HG03520 (cell line): ENCODE data around the gene AAK1.

Experiments used
- ATAC-seq: cut with Tn5 transposase; IDR thresholded peaks from one replicate; pipeline ENCODE4 v1.9.1; 2021; ENCODE audit warnings: mild to moderate bottlenecking, moderate library complexity; ENCODE audit not compliant: unreplicated experiment

Gene AAK1

DNA sequence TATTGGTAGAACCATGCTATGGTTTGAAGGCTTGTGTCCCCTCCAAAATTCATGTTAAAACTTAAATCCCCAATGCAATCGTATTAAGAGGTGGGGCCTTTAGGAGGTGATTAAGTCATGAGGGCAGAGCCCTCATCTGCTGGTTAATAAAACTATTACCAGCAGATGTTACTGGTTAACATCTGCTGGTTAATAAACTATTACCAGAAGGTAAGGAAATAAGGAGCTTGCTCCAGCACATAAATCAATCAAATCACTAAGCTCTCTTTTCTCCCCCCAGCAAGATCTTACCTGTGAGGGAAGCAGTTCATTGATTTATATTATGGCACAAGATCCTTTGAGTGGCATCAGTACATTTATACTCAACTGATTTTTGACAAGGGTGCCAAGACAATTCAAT lies 96.9 kb downstream of the AAK1 start:
- no peak for ATAC-seq

DNA sequence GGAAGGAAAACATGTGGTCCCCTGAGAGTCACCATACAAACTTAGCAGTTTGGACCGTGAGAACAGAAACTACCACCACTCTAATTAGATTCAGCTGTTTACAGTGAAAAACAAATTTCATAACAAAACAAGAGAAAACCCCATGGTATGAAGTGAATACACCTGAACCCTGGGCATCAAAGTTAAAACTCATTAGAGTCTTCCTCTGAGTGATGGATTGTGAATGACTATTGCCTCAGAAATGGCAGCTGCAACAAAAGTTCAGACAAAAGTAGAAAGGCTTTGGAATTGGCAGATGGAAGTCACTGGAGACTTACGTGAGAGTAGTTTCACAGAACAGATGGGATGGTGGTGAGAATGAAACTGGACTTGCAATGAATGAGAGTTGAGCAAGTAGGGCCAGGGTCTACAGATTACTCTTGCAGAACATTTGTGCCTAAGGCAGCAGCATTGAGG lies 98.0 kb downstream of the AAK1 start:
- no peak for ATAC-seq

- ATAC-seq = no peak
These were observed 98.6 kb downstream of the AAK1 start for GRCh38 chr2:69544951-69545350.

DNA sequence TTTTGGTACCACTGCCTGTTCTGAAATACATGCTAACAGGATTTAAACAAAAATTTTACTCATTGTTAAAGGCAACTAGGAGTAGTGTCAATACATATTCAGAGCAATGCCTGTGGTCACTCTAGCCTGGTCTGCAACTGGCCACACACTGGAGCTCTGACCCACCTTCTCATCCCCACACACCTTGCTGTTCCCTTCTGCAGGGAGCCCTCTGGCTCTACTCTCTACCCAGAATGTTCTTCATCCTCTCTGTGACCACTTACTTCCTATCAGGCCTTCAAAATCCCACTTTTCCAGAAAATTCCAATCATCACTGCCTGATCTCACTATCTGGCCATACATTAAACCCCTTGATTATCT lies 104.0 kb downstream of the AAK1 start:
- no peak for ATAC-seq

DNA sequence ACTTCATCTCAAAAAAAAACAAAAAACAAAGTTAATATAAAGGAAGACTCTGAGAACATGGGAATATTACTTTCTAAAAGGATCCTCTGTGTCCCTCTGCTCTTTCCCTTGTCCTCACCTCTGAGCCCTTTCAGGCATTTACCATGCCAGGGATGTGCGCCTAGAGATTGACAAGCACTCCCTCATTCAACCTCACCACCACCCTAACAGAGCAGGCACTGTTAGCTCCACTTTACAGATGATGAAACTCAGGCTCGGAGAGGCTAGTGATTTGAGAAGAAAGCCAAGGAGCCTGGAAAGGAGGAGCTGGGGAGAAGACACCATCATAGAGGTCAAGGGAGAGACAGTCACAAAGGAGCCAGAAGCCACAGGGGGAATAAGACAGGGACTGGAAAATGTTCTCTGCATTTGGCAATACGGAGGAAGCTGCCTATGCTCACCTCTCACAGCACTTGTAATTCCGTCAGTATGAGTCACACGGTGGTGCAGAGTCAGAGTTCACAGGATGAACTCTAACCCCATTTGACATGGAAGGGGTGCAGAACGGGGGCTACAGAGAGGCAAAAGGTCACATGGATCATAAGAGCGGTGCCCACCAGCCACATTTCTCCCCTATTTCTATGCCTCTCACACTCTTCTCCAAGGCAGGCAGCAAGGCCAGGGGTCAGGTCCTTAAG lies 104.5 kb downstream of the AAK1 start:
- ATAC-seq = no peak

- no peak for ATAC-seq
These were observed 105.3 kb downstream of the AAK1 start for GRCh38 chr2:69538249-69538648.

DNA sequence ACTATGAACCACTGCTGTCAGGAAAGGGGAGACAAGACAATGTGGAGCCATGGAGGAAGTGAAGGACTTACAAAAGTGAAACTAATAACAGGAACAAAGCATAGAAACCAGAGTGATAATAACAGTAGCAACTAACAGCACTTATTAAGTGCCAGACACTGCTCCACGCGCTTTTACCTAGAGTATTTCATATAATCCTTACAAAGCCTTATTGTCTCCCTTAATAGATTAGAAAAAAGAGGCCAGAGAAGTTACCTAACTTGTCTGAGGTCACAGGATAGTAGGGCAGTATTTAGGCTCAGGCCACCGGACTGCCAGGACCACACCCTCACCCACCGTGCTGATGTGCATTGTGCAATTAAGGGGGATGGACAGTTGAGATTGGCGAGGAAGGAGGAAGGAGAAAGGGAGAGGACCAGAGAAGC lies 107.7 kb downstream of the AAK1 start:
- no peak for ATAC-seq

DNA sequence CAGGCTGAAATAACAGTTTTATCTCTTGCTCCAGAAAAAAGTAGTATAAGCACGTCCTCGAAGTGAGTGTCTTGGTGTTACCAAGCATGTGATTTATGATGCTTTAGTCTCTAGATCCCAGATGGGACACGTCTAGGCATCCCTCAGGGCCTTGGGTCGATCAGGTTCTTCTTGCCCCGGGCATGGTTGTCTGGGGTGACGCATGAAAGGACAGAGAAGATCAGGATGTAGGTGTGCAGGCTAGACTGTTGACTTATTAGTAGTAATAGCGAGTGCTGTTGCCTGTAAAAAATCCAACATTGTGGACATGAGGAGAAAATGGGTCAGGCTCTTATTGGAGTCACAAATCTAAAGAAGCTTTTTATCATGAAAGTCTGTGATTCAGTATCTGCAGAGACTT lies 112.4 kb downstream of the AAK1 start:
- ATAC-seq = no peak

GRCh38 chr2:69529480-69529879 lies 114.1 kb downstream of the AAK1 start:
- ATAC-seq = no peak

- no peak for ATAC-seq
These were observed 118.3 kb downstream of the AAK1 start for GRCh38 chr2:69525261-69525660.

DNA sequence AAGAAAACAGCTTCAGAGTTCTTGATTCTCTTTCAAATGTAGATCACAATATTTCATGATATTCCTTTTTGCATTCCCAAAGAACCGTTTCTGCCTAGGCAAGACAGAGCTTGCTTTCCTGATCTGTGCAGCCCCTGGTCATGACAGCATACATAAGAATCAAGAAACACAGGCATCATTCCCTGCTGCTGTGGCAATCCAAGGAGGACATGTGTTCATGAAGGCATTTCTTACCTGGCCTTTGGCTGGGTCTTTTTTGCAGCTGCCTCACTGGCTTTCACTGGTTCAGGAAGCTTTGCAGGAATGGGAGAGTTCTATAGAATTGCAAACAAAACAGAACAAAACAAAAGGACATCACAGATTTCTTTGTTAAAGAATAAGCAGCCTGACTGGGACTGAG lies 118.7 kb downstream of the AAK1 start:
- no peak for ATAC-seq

GRCh38 chr2:69521747-69522146 lies 121.8 kb downstream of the AAK1 start:
- no peak for ATAC-seq

DNA sequence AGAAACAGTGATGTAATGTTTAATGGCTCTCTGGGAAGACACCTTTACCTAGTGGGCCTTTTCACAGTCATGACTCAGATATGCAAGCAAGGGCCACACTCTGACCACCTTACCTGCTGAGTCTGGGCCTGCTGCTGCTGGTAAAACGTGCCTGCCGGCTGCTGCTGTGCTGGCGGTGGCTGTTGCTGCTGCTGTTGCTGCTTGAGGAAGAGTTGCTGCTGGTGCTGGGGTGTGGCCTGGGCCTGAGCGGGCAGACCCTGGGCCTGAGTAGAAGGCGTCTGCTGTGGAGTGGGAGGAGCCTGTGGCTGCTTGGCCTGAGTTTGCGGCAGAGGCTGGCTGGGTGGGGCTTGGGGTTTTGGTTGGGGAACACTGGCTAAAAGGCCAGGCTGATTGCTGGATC lies 124.7 kb downstream of the AAK1 start:
- ATAC-seq = no peak

GRCh38 chr2:69517410-69517809 lies 126.1 kb downstream of the AAK1 start:
- ATAC-seq = no peak

DNA sequence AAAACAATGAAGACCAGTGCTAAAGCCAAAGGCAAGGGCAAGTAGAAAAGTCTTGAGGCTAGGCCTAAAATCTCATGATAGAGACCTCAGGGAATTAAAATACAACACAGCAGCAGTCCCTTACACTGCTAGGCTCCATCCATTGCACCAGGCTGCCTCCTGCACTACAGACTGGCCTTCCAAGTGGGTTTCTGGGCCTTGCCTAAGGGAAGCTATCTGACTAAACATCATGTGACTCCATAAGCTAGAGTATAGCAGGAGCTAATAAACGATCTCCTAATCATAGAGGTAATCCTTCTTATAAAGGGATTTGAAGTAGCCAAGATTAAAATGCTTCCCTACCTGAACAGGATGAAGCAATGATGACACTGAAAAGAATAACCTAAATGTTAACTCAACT lies 128.7 kb downstream of the AAK1 start:
- ATAC-seq = no peak

GRCh38 chr2:69514406-69514805 lies 129.1 kb downstream of the AAK1 start:
- ATAC-seq = no peak

- ATAC-seq = no peak
These were observed 131.1 kb downstream of the AAK1 start for GRCh38 chr2:69512446-69512845.

GRCh38 chr2:69510204-69510603 lies 133.3 kb downstream of the AAK1 start:
- no peak for ATAC-seq

- ATAC-seq = no peak
These were observed 133.8 kb downstream of the AAK1 start for GRCh38 chr2:69509750-69510140.

- no peak for ATAC-seq
These were observed 134.4 kb downstream of the AAK1 start for GRCh38 chr2:69509011-69509749.

- ATAC-seq = no peak
These were observed 137.8 kb downstream of the AAK1 start for GRCh38 chr2:69505710-69506109.

DNA sequence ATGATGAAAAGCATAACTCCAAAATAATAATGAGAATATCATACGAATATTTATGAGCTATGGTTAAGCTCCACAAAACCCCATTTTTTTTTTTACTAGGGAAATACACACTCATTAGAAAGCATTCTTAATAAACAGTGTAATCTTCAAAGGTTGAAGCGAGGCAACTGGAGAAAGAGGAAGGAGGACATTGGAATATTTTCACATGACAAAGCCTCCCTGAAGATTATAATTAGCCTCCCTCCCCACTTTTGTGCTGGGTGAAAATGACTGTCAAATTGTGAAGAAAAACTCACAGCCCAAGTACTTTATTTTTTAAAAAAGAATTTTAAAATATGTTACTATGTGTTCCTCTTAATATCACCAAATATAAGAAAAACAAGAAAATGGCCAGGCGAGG lies 142.2 kb downstream of the AAK1 start:
- ATAC-seq = no peak

- no peak for ATAC-seq
These were observed 143.6 kb downstream of the AAK1 start for GRCh38 chr2:69499966-69500365.
